Measurements from ENCODE around the gene POLR3H. TPM values are rescaled to one million over a fixed set of nuclear protein-coding genes. Genes with fewer than 3 reads are reported as not detected.

The POLR3H gene
- total and polyA plus RNA-seq, 10 of the 15 experiments (the other 5 are each of a cell fraction or from before 2014, with no cell fraction given): 3.5 to 62.7 (median 24.6) TPM

DNA sequence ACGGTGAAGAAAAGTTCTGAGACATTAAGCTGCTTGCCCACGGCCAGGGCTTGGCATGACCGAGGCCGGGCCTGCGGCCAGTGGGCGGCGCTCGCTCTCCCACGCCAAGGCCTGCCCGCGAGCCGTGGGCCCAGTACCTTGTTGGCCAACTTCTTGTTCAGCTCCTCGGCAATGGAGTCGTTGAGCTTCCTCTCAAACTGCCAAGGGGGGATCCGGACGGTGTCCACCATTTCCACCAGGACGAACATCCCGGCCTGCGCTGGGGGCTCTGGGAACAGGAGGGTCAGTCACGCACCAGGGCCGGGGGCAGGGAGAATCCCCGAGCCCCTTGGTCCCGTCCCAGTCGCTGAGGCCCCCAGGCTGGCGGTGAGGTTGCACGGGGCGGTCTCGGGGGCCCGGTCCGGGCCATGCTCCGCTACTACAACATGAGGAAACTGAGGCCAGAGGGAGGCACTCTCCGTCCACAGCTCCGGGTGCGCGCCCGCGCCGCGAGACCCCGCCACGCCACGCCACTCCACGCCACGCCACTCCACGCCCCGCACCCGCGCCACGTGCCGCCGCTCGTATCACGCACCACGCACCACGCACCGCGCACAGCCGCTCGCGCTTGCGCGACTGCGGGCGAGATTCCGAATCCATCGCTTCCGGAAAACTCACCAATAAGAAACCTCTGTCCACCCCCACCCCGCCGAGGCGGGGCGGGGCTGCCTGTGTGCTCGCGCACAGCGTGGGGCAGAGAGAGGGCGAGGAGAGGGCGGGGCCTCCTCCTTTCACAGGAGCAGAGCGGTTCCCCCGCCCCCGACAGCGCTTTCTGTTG lies at the start of gene POLR3H (continued):
- TF ChIP-seq, protein P1, sequence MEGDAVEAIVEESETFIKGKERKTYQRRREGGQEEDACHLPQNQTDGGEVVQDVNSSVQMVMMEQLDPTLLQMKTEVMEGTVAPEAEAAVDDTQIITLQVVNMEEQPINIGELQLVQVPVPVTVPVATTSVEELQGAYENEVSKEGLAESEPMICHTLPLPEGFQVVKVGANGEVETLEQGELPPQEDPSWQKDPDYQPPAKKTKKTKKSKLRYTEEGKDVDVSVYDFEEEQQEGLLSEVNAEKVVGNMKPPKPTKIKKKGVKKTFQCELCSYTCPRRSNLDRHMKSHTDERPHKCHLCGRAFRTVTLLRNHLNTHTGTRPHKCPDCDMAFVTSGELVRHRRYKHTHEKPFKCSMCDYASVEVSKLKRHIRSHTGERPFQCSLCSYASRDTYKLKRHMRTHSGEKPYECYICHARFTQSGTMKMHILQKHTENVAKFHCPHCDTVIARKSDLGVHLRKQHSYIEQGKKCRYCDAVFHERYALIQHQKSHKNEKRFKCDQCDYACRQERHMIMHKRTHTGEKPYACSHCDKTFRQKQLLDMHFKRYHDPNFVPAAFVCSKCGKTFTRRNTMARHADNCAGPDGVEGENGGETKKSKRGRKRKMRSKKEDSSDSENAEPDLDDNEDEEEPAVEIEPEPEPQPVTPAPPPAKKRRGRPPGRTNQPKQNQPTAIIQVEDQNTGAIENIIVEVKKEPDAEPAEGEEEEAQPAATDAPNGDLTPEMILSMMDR (IDR thresholded peaks at IDR 0.05 in 2 of 3, conservative IDR thresholded peaks at IDR 0.05 in 1 of 3; ENCODE audit: control insufficient read depth in 2 of 3, extremely low read depth in 1 of 3, insufficient read depth in 1 of 3, low read depth in 3 of 3, low read length in 3 of 3): peak; percentile 61 to 86 (median 77)
- TF ChIP-seq POU2F2 (IDR thresholded peaks at IDR 0.05; ENCODE audit: borderline replicate concordance, low read depth, low read length): no peak; the same call in 2 of the 3 replicates
- TF ChIP-seq IKZF1 (conservative IDR thresholded peaks at IDR 0.05): peak; percentile 74
- peak; percentile 86 for TF ChIP-seq CHD2 (IDR thresholded peaks at IDR 0.05; ENCODE audit: borderline replicate concordance, low read depth, low read length)
- TF ChIP-seq, protein P2, sequence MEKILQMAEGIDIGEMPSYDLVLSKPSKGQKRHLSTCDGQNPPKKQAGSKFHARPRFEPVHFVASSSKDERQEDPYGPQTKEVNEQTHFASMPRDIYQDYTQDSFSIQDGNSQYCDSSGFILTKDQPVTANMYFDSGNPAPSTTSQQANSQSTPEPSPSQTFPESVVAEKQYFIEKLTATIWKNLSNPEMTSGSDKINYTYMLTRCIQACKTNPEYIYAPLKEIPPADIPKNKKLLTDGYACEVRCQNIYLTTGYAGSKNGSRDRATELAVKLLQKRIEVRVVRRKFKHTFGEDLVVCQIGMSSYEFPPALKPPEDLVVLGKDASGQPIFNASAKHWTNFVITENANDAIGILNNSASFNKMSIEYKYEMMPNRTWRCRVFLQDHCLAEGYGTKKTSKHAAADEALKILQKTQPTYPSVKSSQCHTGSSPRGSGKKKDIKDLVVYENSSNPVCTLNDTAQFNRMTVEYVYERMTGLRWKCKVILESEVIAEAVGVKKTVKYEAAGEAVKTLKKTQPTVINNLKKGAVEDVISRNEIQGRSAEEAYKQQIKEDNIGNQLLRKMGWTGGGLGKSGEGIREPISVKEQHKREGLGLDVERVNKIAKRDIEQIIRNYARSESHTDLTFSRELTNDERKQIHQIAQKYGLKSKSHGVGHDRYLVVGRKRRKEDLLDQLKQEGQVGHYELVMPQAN (conservative IDR thresholded peaks at IDR 0.05): peak; percentile 88
- no peak for TF ChIP-seq POLR2AphosphoS2 (IDR thresholded peaks at IDR 0.05; ENCODE audit: low read depth, low read length)
- TF ChIP-seq, protein P3, sequence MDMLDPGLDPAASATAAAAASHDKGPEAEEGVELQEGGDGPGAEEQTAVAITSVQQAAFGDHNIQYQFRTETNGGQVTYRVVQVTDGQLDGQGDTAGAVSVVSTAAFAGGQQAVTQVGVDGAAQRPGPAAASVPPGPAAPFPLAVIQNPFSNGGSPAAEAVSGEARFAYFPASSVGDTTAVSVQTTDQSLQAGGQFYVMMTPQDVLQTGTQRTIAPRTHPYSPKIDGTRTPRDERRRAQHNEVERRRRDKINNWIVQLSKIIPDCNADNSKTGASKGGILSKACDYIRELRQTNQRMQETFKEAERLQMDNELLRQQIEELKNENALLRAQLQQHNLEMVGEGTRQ (IDR thresholded peaks at IDR 0.05; ENCODE audit: borderline replicate concordance, low read depth, low read length): 0 out of 2 replicates have a peak, but pooled peaks have one; percentile 7
- TF ChIP-seq, protein P4, sequence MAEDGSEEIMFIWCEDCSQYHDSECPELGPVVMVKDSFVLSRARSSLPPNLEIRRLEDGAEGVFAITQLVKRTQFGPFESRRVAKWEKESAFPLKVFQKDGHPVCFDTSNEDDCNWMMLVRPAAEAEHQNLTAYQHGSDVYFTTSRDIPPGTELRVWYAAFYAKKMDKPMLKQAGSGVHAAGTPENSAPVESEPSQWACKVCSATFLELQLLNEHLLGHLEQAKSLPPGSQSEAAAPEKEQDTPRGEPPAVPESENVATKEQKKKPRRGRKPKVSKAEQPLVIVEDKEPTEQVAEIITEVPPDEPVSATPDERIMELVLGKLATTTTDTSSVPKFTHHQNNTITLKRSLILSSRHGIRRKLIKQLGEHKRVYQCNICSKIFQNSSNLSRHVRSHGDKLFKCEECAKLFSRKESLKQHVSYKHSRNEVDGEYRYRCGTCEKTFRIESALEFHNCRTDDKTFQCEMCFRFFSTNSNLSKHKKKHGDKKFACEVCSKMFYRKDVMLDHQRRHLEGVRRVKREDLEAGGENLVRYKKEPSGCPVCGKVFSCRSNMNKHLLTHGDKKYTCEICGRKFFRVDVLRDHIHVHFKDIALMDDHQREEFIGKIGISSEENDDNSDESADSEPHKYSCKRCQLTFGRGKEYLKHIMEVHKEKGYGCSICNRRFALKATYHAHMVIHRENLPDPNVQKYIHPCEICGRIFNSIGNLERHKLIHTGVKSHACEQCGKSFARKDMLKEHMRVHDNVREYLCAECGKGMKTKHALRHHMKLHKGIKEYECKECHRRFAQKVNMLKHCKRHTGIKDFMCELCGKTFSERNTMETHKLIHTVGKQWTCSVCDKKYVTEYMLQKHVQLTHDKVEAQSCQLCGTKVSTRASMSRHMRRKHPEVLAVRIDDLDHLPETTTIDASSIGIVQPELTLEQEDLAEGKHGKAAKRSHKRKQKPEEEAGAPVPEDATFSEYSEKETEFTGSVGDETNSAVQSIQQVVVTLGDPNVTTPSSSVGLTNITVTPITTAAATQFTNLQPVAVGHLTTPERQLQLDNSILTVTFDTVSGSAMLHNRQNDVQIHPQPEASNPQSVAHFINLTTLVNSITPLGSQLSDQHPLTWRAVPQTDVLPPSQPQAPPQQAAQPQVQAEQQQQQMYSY (CRISPR knock-in tag; IDR thresholded peaks at IDR 0.05): no peak
- TF ChIP-seq BHLHE40 (IDR thresholded peaks at IDR 0.05; ENCODE audit: borderline replicate concordance in 1 of 2, low read depth in 2 of 2, low read length in 1 of 2): peak; percentile 88 to 94
- no peak for TF ChIP-seq RB1 (IDR thresholded peaks at IDR 0.05; ENCODE audit: borderline replicate concordance)
- no peak for TF ChIP-seq HDAC2 (IDR thresholded peaks at IDR 0.05)
- no peak for TF ChIP-seq CHD4 (IDR thresholded peaks at IDR 0.05)
- peak; percentile 79 for TF ChIP-seq NRF1 (conservative IDR thresholded peaks at IDR 0.05; ENCODE audit: low read depth, low read length)
- TF ChIP-seq, protein P5, sequence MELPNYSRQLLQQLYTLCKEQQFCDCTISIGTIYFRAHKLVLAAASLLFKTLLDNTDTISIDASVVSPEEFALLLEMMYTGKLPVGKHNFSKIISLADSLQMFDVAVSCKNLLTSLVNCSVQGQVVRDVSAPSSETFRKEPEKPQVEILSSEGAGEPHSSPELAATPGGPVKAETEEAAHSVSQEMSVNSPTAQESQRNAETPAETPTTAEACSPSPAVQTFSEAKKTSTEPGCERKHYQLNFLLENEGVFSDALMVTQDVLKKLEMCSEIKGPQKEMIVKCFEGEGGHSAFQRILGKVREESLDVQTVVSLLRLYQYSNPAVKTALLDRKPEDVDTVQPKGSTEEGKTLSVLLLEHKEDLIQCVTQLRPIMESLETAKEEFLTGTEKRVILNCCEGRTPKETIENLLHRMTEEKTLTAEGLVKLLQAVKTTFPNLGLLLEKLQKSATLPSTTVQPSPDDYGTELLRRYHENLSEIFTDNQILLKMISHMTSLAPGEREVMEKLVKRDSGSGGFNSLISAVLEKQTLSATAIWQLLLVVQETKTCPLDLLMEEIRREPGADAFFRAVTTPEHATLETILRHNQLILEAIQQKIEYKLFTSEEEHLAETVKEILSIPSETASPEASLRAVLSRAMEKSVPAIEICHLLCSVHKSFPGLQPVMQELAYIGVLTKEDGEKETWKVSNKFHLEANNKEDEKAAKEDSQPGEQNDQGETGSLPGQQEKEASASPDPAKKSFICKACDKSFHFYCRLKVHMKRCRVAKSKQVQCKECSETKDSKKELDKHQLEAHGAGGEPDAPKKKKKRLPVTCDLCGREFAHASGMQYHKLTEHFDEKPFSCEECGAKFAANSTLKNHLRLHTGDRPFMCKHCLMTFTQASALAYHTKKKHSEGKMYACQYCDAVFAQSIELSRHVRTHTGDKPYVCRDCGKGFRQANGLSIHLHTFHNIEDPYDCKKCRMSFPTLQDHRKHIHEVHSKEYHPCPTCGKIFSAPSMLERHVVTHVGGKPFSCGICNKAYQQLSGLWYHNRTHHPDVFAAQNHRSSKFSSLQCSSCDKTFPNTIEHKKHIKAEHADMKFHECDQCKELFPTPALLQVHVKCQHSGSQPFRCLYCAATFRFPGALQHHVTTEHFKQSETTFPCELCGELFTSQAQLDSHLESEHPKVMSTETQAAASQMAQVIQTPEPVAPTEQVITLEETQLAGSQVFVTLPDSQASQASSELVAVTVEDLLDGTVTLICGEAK (IDR thresholded peaks at IDR 0.05; ENCODE audit: borderline replicate concordance): no peak
- TF ChIP-seq BCL11A (IDR thresholded peaks at IDR 0.05; ENCODE audit: low read depth, low read length): no peak

Data from GM12878 (cell line).